Mesenchymal stem cell (in vitro differentiated cells and primary cell): ENCODE results near the gene NPFF.
A peak's percentile ranks its signal among the peaks of the same experiment; 100 is the strongest.

Experiments used
- DNase-seq: peaks from one replicate; pipeline ENCODE4 v3.0.0-alpha.2; 2013
- H2AFZ ChIP-seq: one replicate; pipeline ENCODE4 v1.6.1; 2013; ENCODE audit warnings: low read depth, mild to moderate bottlenecking, control low read depth, inconsistent platforms, low read length, moderate library complexity
- H2AK5ac ChIP-seq: 2 replicates; pipeline ENCODE4 v1.6.1; 2013; ENCODE audit warnings: low read length, moderate library complexity, mild to moderate bottlenecking, inconsistent platforms; ENCODE audit not compliant: severe bottlenecking
- H2BK120ac ChIP-seq: one replicate; pipeline ENCODE4 v1.6.1; 2013; ENCODE audit warnings: low read depth, mild to moderate bottlenecking, inconsistent platforms, low read length, moderate library complexity
- H2BK12ac ChIP-seq, 2 experiments: one replicate each; pipeline ENCODE4 v1.6.1; 2013; ENCODE audit warnings: inconsistent platforms in 2 of 2, low read length in 2 of 2, mild to moderate bottlenecking in 2 of 2, moderate library complexity in 2 of 2, control low read depth in 1 of 2
- H2BK15ac ChIP-seq: one replicate; pipeline ENCODE4 v1.6.1; 2013; ENCODE audit warnings: mild to moderate bottlenecking, low read depth, inconsistent platforms; ENCODE audit not compliant: poor library complexity, severe bottlenecking
- H2BK5ac ChIP-seq: 2 replicates; pipeline ENCODE4 v1.6.1; 2013; ENCODE audit warnings: low read depth, mild to moderate bottlenecking, low read length, control low read depth, inconsistent platforms; ENCODE audit not compliant: poor library complexity, severe bottlenecking
- H3K14ac ChIP-seq, 2 experiments: one replicate each; pipeline ENCODE4 v1.6.1; 2013; ENCODE audit warnings: inconsistent platforms in 2 of 2, low read length in 2 of 2, control low read depth in 1 of 2, mild to moderate bottlenecking in 1 of 2, moderate library complexity in 1 of 2
- H3K18ac ChIP-seq, 2 experiments: one replicate each; pipeline ENCODE4 v1.6.1; 2013; ENCODE audit warnings: inconsistent platforms in 2 of 2, low read length in 2 of 2, control low read depth in 1 of 2, low read depth in 1 of 2, mild to moderate bottlenecking in 1 of 2
- H3K23ac ChIP-seq, 2 experiments: one replicate each; pipeline ENCODE4 v1.6.1; 2013; ENCODE audit warnings: inconsistent platforms in 2 of 2, low read length in 2 of 2, mild to moderate bottlenecking in 2 of 2, moderate library complexity in 2 of 2, control low read depth in 1 of 2
- H3K27ac ChIP-seq: 2 replicates; pipeline ENCODE4 v1.5.1; 2013; ENCODE audit warnings: mild to moderate bottlenecking, moderate library complexity, low read length, control low read depth, inconsistent platforms; ENCODE audit not compliant: poor library complexity, severe bottlenecking
- H3K27me3 ChIP-seq, 2 experiments: 2 replicates each; pipeline versions ENCODE4 v1.6.1 to v1.7.0; 2013; ENCODE audit warnings: low read length in 2 of 2, mild to moderate bottlenecking in 2 of 2, moderate library complexity in 2 of 2, control low read depth in 1 of 2, inconsistent platforms in 1 of 2; ENCODE audit not compliant: control insufficient read depth in 1 of 2, insufficient read depth in 1 of 2
- H3K36me3 ChIP-seq, 2 experiments: 2 replicates each; pipeline versions ENCODE4 v1.6.1 to v1.7.0; 2013; ENCODE audit warnings: low read length in 2 of 2, control low read depth in 1 of 2, inconsistent platforms in 1 of 2, low read depth in 1 of 2, mild to moderate bottlenecking in 1 of 2; ENCODE audit not compliant: insufficient read depth in 2 of 2, control insufficient read depth in 1 of 2
- H3K4ac ChIP-seq, 2 experiments: one replicate each; pipeline ENCODE4 v1.6.1; 2013; ENCODE audit warnings: inconsistent platforms in 2 of 2, low read length in 2 of 2, mild to moderate bottlenecking in 2 of 2, moderate library complexity in 2 of 2, control low read depth in 1 of 2, low read depth in 1 of 2
- H3K4me1 ChIP-seq: 2 replicates; pipeline ENCODE4 v1.6.1; 2013; ENCODE audit warnings: low read depth, low read length, control low read depth; ENCODE audit not compliant: control insufficient read depth, insufficient read depth
- H3K4me2 ChIP-seq: 2 replicates; pipeline ENCODE4 v1.6.1; 2013; ENCODE audit warnings: low read length, mild to moderate bottlenecking, inconsistent platforms; ENCODE audit not compliant: poor library complexity, severe bottlenecking
- H3K4me3 ChIP-seq, 2 experiments: 2 replicates each; pipeline versions ENCODE4 v1.5.1 to v1.7.0; 2013; ENCODE audit warnings: low read length in 2 of 2, mild to moderate bottlenecking in 2 of 2, control low read depth in 1 of 2, low read depth in 1 of 2; ENCODE audit not compliant: insufficient read depth in 1 of 2
- H3K79me1 ChIP-seq: replicated peaks from 2 replicates; pipeline ENCODE4 v1.6.1; 2013; ENCODE audit warnings: mild to moderate bottlenecking, control low read depth, low read length, inconsistent platforms; ENCODE audit not compliant: poor library complexity, severe bottlenecking
- H3K9ac ChIP-seq: 2 replicates; pipeline ENCODE4 v1.7.0; 2013; ENCODE audit warnings: mild to moderate bottlenecking, low read length, moderate library complexity
- H3K9me3 ChIP-seq: 2 replicates; pipeline ENCODE4 v1.7.0; 2013; ENCODE audit warnings: mild to moderate bottlenecking, low read length; ENCODE audit not compliant: control insufficient read depth
- H4K8ac ChIP-seq: one replicate; pipeline ENCODE4 v1.6.1; 2013; ENCODE audit warnings: inconsistent platforms, mild to moderate bottlenecking, low read length, moderate library complexity
- H4K91ac ChIP-seq: one replicate; pipeline ENCODE4 v1.6.1; 2013; ENCODE audit warnings: mild to moderate bottlenecking, low read length, inconsistent platforms
- WGBS: methylation state at CpG from one replicate; pipeline ENCODE4 v1.1.7; 2013; ENCODE audit warnings: mixed read lengths; 5-methylcytosine and 5-hydroxymethylcytosine counted together

NPFF gene

DNA sequence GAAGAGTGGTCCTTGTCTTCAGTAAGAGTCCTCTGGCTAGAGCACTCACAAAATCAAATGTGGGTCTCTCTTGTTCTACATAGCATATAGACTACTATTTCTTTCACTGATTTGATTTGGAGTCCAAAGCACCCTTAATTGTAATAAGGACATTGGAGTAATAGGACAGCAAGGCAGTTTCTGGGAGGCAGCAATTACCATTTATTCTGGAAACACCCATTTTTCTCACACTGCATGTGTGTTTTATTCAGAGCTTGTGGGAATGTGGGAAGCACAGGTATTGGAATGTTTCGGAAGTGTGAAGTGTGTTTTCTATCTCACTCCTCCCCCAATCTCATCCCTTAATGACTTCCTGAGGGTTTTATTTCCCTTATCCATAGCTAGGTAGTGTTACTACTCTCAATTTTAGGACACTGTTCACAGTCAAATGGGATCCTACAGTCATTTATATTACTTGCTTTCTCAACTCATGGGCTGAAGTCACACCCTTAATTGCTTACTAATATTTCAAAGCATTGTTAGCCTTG lies 35.2 kb downstream of the NPFF start:
- Histone ChIP-seq H3K27me3 (no peaks in the 10 kb centered on the region), H3K9me3 (no peaks in the 10 kb centered on the region), H3K9ac (no peak overlapping the region), H3K27ac (no peak overlapping the region), H2BK120ac (no peak overlapping the region), H3K4me1 (peaks cover 3% of the 10 kb centered on the region), H2AK5ac (no peak overlapping the region), H3K18ac (no peak overlapping the region), H3K4me2 (no peak overlapping the region), H2AFZ (no peak overlapping the region), H2BK12ac (no peak overlapping the region), H3K4me3 (no peak overlapping the region), H4K8ac (no peak overlapping the region), H3K79me1 (peaks cover 3% of the 10 kb centered on the region), H3K23ac (no peak overlapping the region), H3K36me3 (peaks cover 43 to 98% of the 10 kb centered on the region in 2 experiments), H3K14ac (no peak overlapping the region), H4K91ac (no peak overlapping the region), H3K4ac (no peak overlapping the region), H2BK5ac (no peak overlapping the region), H2BK15ac (no peak overlapping the region)
- no peak for DNase-seq
- WGBS, result 100% methylated on average over 1 of the region's 1 CpG

DNA sequence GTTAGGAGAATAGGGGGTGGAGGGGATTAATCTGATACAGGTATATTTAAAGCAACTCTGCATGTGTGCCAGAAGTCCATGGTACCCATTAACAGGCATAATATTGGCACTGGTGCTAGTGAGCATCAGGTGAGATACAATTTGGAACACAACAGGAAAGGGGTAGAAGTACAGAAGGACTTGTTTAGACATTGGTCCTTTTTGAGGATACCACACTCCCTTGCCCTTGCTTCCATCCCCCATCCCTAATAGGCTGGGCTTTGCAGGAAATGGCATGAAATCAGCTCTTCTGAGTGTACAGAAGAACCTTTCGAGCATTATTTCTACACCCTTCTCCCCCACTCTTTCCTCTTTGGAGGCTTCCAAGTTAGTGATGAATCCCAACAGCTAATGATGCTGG lies 39.0 kb downstream of the NPFF start:
- H2AFZ ChIP-seq, result no peak overlapping the region
- no peak overlapping the region for H2BK15ac ChIP-seq
- no peak overlapping the region for H3K18ac ChIP-seq
- H2AK5ac ChIP-seq, result no peak overlapping the region
- no peak overlapping the region for H3K27ac ChIP-seq
- no peak overlapping the region for H4K91ac ChIP-seq
- H3K14ac ChIP-seq, result no peak overlapping the region
- WGBS, result 100% methylated on average over 1 of the region's 1 CpG
- no peak overlapping the region for H3K4me3 ChIP-seq
- no peak overlapping the region for H4K8ac ChIP-seq
- H2BK12ac ChIP-seq, result no peak overlapping the region
- H2BK120ac ChIP-seq, result no peak overlapping the region
- H3K36me3 ChIP-seq, result peaks cover 48 to 97% of the 10 kb centered on the region in 2 experiments
- no peaks in the 10 kb centered on the region for H3K9me3 ChIP-seq
- no peak overlapping the region for H3K4ac ChIP-seq
- peaks cover 2% of the 10 kb centered on the region for H3K79me1 ChIP-seq
- peak overlapping the region; percentile 27 for H3K9ac ChIP-seq
- no peak overlapping the region for H3K4me2 ChIP-seq
- no peaks in the 10 kb centered on the region for H3K27me3 ChIP-seq
- H3K23ac ChIP-seq, result no peak overlapping the region
- H2BK5ac ChIP-seq, result no peak overlapping the region
- peaks cover 5% of the 10 kb centered on the region for H3K4me1 ChIP-seq
- no peak for DNase-seq

DNA sequence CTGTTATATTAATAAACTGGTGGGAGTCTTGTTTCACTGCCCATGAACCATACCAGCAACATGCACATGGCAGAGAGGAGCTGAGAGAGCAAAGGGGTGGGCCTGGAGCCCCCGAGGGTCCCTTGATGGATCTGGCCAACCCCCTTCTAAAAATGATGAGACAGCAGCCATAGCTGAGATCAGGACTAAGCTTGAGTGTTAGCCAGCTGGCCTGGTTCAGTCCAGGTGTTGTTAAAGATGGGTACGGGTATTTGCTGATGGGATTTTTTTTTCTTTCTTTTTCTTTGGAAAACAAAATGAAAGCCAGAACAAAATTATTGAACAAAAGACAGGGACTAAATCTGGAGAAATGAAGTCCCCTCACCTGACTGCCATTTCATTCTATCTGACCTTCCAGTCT lies 39.4 kb downstream of the NPFF start:
- H3K4me2 ChIP-seq, result no peak overlapping the region
- H2BK15ac ChIP-seq, result no peak overlapping the region
- no peak overlapping the region for H3K4me3 ChIP-seq
- peaks cover 5% of the 10 kb centered on the region for H3K4me1 ChIP-seq
- peak overlapping the region; percentile 27 for H3K9ac ChIP-seq
- no peak overlapping the region for H2AK5ac ChIP-seq
- no peak overlapping the region for H3K14ac ChIP-seq
- H3K23ac ChIP-seq, result no peak overlapping the region
- no peak for DNase-seq
- no peak overlapping the region for H2BK12ac ChIP-seq
- no peak overlapping the region for H2BK120ac ChIP-seq
- peaks cover 50 to 98% of the 10 kb centered on the region in 2 experiments for H3K36me3 ChIP-seq
- WGBS, result 100% methylated on average over 2 of the region's 2 CpGs
- H4K8ac ChIP-seq, result no peak overlapping the region
- no peak overlapping the region for H3K4ac ChIP-seq
- no peak overlapping the region for H3K27ac ChIP-seq
- no peak overlapping the region for H3K18ac ChIP-seq
- no peak overlapping the region for H2BK5ac ChIP-seq
- H4K91ac ChIP-seq, result no peak overlapping the region
- H3K9me3 ChIP-seq, result no peaks in the 10 kb centered on the region
- H3K27me3 ChIP-seq, result no peaks in the 10 kb centered on the region
- peaks cover 3% of the 10 kb centered on the region for H3K79me1 ChIP-seq
- H2AFZ ChIP-seq, result no peak overlapping the region

DNA sequence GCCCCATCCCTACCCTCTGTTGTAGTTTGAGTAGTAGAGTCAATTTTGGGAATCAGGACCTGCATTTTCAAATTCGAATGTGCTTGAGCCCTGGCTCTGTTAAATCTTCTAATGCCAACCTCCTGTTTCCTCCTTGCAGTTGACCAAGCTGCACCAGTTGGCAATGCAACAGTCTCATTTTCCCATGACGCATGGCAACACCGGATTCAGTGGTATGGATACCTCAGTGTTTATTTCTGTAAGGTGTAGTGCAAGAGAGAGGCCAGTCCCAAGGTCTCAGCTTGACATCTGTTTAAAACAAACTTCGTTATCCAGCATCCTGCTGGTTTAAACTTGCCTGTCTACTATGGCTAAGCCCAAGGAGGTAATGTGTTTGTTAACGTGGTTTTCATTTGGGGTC lies 40.2 kb downstream of the NPFF start:
- H2AK5ac ChIP-seq, result no peak overlapping the region
- no peak overlapping the region for H3K23ac ChIP-seq
- WGBS, result 95% methylated on average over 5 of the region's 5 CpGs
- no peaks in the 10 kb centered on the region for H3K9me3 ChIP-seq
- no peak overlapping the region for H2BK15ac ChIP-seq
- H4K91ac ChIP-seq, result no peak overlapping the region
- peaks cover 5% of the 10 kb centered on the region for H3K4me1 ChIP-seq
- peaks cover 55 to 98% of the 10 kb centered on the region in 2 experiments for H3K36me3 ChIP-seq
- no peaks in the 10 kb centered on the region for H3K27me3 ChIP-seq
- H2AFZ ChIP-seq, result no peak overlapping the region
- DNase-seq, result no peak
- H3K79me1 ChIP-seq, result peaks cover 3% of the 10 kb centered on the region
- no peak overlapping the region for H3K4me2 ChIP-seq
- H2BK12ac ChIP-seq, result no peak overlapping the region
- H3K14ac ChIP-seq, result no peak overlapping the region
- H3K4ac ChIP-seq, result no peak overlapping the region
- H3K18ac ChIP-seq, result no peak overlapping the region
- H3K27ac ChIP-seq, result no peak overlapping the region
- no peak overlapping the region for H2BK120ac ChIP-seq
- no peak overlapping the region for H2BK5ac ChIP-seq
- H4K8ac ChIP-seq, result no peak overlapping the region
- no peak overlapping the region for H3K9ac ChIP-seq
- H3K4me3 ChIP-seq, result no peak overlapping the region
